ENCODE measurements around the gene GFER. TPM values are rescaled to one million over a fixed set of nuclear protein-coding genes. Genes with fewer than 3 reads are reported as not detected.

The GFER gene
- total and polyA plus RNA-seq, 9 of the 15 experiments (the other 6 are each of a cell fraction or from before 2014, with no cell fraction given), result 4.3 to 53.7 (median 19.8) TPM

GRCh38 chr16:2015947-2016208 is 31.9 kb downstream of the GFER start (continued):
- TF ChIP-seq, protein P1, sequence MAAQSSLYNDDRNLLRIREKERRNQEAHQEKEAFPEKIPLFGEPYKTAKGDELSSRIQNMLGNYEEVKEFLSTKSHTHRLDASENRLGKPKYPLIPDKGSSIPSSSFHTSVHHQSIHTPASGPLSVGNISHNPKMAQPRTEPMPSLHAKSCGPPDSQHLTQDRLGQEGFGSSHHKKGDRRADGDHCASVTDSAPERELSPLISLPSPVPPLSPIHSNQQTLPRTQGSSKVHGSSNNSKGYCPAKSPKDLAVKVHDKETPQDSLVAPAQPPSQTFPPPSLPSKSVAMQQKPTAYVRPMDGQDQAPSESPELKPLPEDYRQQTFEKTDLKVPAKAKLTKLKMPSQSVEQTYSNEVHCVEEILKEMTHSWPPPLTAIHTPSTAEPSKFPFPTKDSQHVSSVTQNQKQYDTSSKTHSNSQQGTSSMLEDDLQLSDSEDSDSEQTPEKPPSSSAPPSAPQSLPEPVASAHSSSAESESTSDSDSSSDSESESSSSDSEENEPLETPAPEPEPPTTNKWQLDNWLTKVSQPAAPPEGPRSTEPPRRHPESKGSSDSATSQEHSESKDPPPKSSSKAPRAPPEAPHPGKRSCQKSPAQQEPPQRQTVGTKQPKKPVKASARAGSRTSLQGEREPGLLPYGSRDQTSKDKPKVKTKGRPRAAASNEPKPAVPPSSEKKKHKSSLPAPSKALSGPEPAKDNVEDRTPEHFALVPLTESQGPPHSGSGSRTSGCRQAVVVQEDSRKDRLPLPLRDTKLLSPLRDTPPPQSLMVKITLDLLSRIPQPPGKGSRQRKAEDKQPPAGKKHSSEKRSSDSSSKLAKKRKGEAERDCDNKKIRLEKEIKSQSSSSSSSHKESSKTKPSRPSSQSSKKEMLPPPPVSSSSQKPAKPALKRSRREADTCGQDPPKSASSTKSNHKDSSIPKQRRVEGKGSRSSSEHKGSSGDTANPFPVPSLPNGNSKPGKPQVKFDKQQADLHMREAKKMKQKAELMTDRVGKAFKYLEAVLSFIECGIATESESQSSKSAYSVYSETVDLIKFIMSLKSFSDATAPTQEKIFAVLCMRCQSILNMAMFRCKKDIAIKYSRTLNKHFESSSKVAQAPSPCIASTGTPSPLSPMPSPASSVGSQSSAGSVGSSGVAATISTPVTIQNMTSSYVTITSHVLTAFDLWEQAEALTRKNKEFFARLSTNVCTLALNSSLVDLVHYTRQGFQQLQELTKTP (IDR thresholded peaks at IDR 0.05; ENCODE audit: low read depth in 1 of 2, partially characterized antibody in 2 of 2), result no peak
- TF ChIP-seq HCFC1 (IDR thresholded peaks at IDR 0.05; ENCODE audit: low read depth, low read length) (no peak), ZNF408 (CRISPR knock-in tag; IDR thresholded peaks at IDR 0.05; ENCODE audit: low read depth) (no peak), RFX7 (CRISPR knock-in tag; IDR thresholded peaks at IDR 0.05) (no peak), ILK (tag; IDR thresholded peaks at IDR 0.05; ENCODE audit: borderline replicate concordance, low read depth) (no peak), ELF1 (tag; IDR thresholded peaks at IDR 0.05) (no peak), PHB (CRISPR knock-in tag; IDR thresholded peaks at IDR 0.05) (no peak), YY1 (IDR thresholded peaks at IDR 0.05; ENCODE audit: borderline replicate concordance in 1 of 3, control insufficient read depth in 1 of 3, extremely low read depth in 1 of 3, insufficient read depth in 3 of 3, insufficient read length in 1 of 3, insufficient replicate concordance in 2 of 3, low read depth in 1 of 3, low read length in 2 of 3) (no peak), TAL1 (IDR thresholded peaks at IDR 0.05) (no peak), CBX3 (IDR thresholded peaks at IDR 0.05; ENCODE audit: borderline replicate concordance in 1 of 2, low read length in 2 of 2) (no peak), ZBTB1 (CRISPR knock-in tag; IDR thresholded peaks at IDR 0.05; ENCODE audit: borderline replicate concordance, low read depth) (no peak)
